HTERT RPE-1 (cell line): ENCODE results near the gene PRKCE.

Experiments used
- in situ Hi-C: fragments of 300-500 bp; cut with MboI; formaldehyde crosslinking; loops from 4 replicates; pipeline ENCODE4 v1.14.3; 2020; ENCODE audit warnings: low sequenced_read_pairs

Gene PRKCE

GRCh38 chr2:45651415-45652089 is at the start of gene PRKCE:
Gene PRKCE (plus strand): TSS chr2:45651675.
- in situ Hi-C loops: no loop called here

GRCh38 chr2:45602624-45603023 is 48.9 kb upstream of the PRKCE start:
- in situ Hi-C loops: no loop called here

- in situ Hi-C loops: no loop called here
Measured at GRCh38 chr2:45605116-45605515, 46.4 kb upstream of the PRKCE start.

- in situ Hi-C loops: no loop called here
Measured at GRCh38 chr2:45606796-45607195, 44.7 kb upstream of the PRKCE start.

GRCh38 chr2:45607701-45608100 is 43.8 kb upstream of the PRKCE start:
- in situ Hi-C loops: no loop called here

GRCh38 chr2:45610281-45611019 is 41.0 kb upstream of the PRKCE start:
- in situ Hi-C loops: no loop called here

GRCh38 chr2:45611020-45611859 is 40.2 kb upstream of the PRKCE start, which contains the start of gene SRBD1:
Gene SRBD1 (minus strand): TSS chr2:45611267. CDS start chr2:45605441, 5,826 bp downstream.
- in situ Hi-C loops: no loop called here

- in situ Hi-C loops: no loop called here
Measured at GRCh38 chr2:45612285-45612684, 39.2 kb upstream of the PRKCE start.

- in situ Hi-C loops: no loop called here
Measured at GRCh38 chr2:45612731-45613130, 38.7 kb upstream of the PRKCE start.

GRCh38 chr2:45614330-45614729 is 37.1 kb upstream of the PRKCE start:
- in situ Hi-C loops: no loop called here

- in situ Hi-C loops: no loop called here
Measured at GRCh38 chr2:45614871-45615415, 36.5 kb upstream of the PRKCE start.

- in situ Hi-C loops: no loop called here
Measured at GRCh38 chr2:45616658-45617411, 34.6 kb upstream of the PRKCE start.

- in situ Hi-C loops: no loop called here
Measured at GRCh38 chr2:45617496-45617895, 34.0 kb upstream of the PRKCE start.

GRCh38 chr2:45622336-45623075 is 29.0 kb upstream of the PRKCE start:
- in situ Hi-C loops: no loop called here

GRCh38 chr2:45623098-45623497 is 28.4 kb upstream of the PRKCE start:
- in situ Hi-C loops: no loop called here

- in situ Hi-C loops: no loop called here
Measured at GRCh38 chr2:45625824-45626223, 25.7 kb upstream of the PRKCE start.

- in situ Hi-C loops: no loop called here
Measured at GRCh38 chr2:45626387-45627221, 24.9 kb upstream of the PRKCE start.

GRCh38 chr2:45627911-45628310 is 23.6 kb upstream of the PRKCE start:
- in situ Hi-C loops: no loop called here

GRCh38 chr2:45629971-45630370 is 21.5 kb upstream of the PRKCE start:
- in situ Hi-C loops: no loop called here
